HCT116 (cell line): Measurements from ENCODE around the gene KRTAP5-5. TPM values are rescaled to one million over a fixed set of nuclear protein-coding genes. Genes with fewer than 3 reads are reported as not detected.

Experiments used
- ATAC-seq: fragments of 200-7000 bp; cut with Tn5 transposase; 2 replicates; pipeline ENCODE4 v1.9.1; 2020; ENCODE audit warnings: mild to moderate bottlenecking, moderate library complexity
- BruUV-seq: library from RNA; stranded (reverse); fragments of 400-500 nt; replicated peaks from 2 replicates; lab custom pipeline; 2021; lab: Mats Ljungman, UMichigan
- CTCF ChIA-PET: fragments of 300-600 bp; sonication (Branson Sonifier 250); formaldehyde crosslinking; loops from one replicate; lab custom pipeline; 2021; ENCODE audit warnings: antibody characterized with exemption; lab: Charles Lee
- POLR2A ChIA-PET: fragments of 300-600, 350-600 bp; sonication (Branson Sonifier 250); formaldehyde crosslinking; loops from one replicate; lab custom pipeline; 2021; ENCODE audit warnings: antibody characterized with exemption; lab: Charles Lee
- RAD21 ChIA-PET, 2 experiments: fragments of 300-600 bp; sonication (Branson Sonifier 250); formaldehyde crosslinking; loops; one replicate each; lab custom pipeline; 2023; ENCODE audit warnings: low total read pairs in 2 of 2; ENCODE audit not compliant: uncharacterized antibody in 2 of 2, unreplicated experiment in 2 of 2, low non-redundant PET in 1 of 2; lab: Charles Lee
- DNase-seq: peaks from one replicate; pipeline ENCODE4 v3.0.0-alpha.2; 2010; ENCODE audit warnings: low read depth, low spot score
- H2AFZ ChIP-seq: fragments of 200-600 bp; shearing (Covaris generic), sonication (generic); 2 replicates; pipeline ENCODE4 v1.6.1; 2017; ENCODE audit warnings: low read depth, mixed run types, mixed read lengths, antibody characterized with exemption, low read length; ENCODE audit not compliant: poor library complexity, severe bottlenecking
- H3K27ac ChIP-seq: 2 replicates; pipeline ENCODE4 v1.5.1; 2012; ENCODE audit warnings: low read depth, low read length
- H3K27me3 ChIP-seq: fragments of 200-600 bp; sonication (generic); 2 replicates; pipeline ENCODE4 v1.6.1; 2016; ENCODE audit warnings: mixed run types, low read length, mixed read lengths; ENCODE audit not compliant: insufficient read depth
- H3K36me3 ChIP-seq, 2 experiments: fragments of 200-500 bp in 1 of 2; fragments of 200-600 bp in 1 of 2; sonication (Bioruptor generic) in 1 of 2; sonication (generic) in 1 of 2; 2 replicates each; pipeline versions ENCODE4 v1.5.1 to v1.6.1; 2014 to 2016; ENCODE audit warnings: low read length in 2 of 2, inconsistent platforms in 1 of 2, mixed read lengths in 1 of 2, mixed run types in 1 of 2; ENCODE audit not compliant: insufficient read depth in 2 of 2, control insufficient read depth in 1 of 2
- H3K4me1 ChIP-seq, 2 experiments: fragments of 200-600 bp in 1 of 2; sonication (generic) in 1 of 2; 2 replicates each; pipeline versions ENCODE4 v1.5.1 to v1.6.1; 2012 to 2017; ENCODE audit warnings: low read length in 2 of 2, inconsistent platforms in 1 of 2, mild to moderate bottlenecking in 1 of 2, mixed read lengths in 1 of 2, mixed run types in 1 of 2, moderate library complexity in 1 of 2; ENCODE audit not compliant: insufficient read depth in 2 of 2, control insufficient read depth in 1 of 2
- H3K4me2 ChIP-seq: fragments of 200-600 bp; sonication (generic); 2 replicates; pipeline ENCODE4 v1.6.1; 2017; ENCODE audit warnings: mixed run types, low read length, mixed read lengths
- H3K4me3 ChIP-seq, 2 experiments: fragments of 200-600 bp in 1 of 2; sonication (generic) in 1 of 2; replicated peaks in 1 of 2; 2 replicates each; pipeline ENCODE4 v1.5.1; 2011 to 2016; ENCODE audit warnings: low read length in 2 of 2, control low read depth in 1 of 2, low read depth in 1 of 2, mild to moderate bottlenecking in 1 of 2, mixed read lengths in 1 of 2, mixed run types in 1 of 2
- H3K79me2 ChIP-seq: fragments of 200-600 bp; sonication (generic); 2 replicates; pipeline ENCODE4 v1.6.1; 2017; ENCODE audit warnings: mild to moderate bottlenecking, mixed run types, low read length, moderate library complexity, mixed read lengths; ENCODE audit not compliant: insufficient read depth
- H3K9ac ChIP-seq: fragments of 200-600 bp; sonication (generic); 2 replicates; pipeline ENCODE4 v1.6.1; 2016; ENCODE audit warnings: low read length, mixed read lengths
- H3K9me2 ChIP-seq: fragments of 200-600 bp; sonication (generic), shearing (Covaris generic); 2 replicates; pipeline ENCODE4 v1.6.1; 2017; ENCODE audit warnings: mixed run types, mild to moderate bottlenecking, moderate library complexity; ENCODE audit not compliant: insufficient read depth
- H3K9me3 ChIP-seq, 2 experiments: fragments of 200-500 bp in 1 of 2; fragments of 200-600 bp in 1 of 2; sonication (Bioruptor generic) in 1 of 2; sonication (generic) in 1 of 2; 2 replicates each; pipeline ENCODE4 v1.6.1; 2014 to 2017; ENCODE audit warnings: low read length in 2 of 2, mixed read lengths in 2 of 2, inconsistent platforms in 1 of 2, low read depth in 1 of 2, mild to moderate bottlenecking in 1 of 2, mixed run types in 1 of 2, moderate library complexity in 1 of 2; ENCODE audit not compliant: control insufficient read depth in 1 of 2, insufficient read depth in 1 of 2
- H4K20me1 ChIP-seq: fragments of 200-600 bp; sonication (generic), shearing (Covaris generic); 2 replicates; pipeline ENCODE4 v1.6.1; 2017; ENCODE audit warnings: mixed run types, mild to moderate bottlenecking, moderate library complexity; ENCODE audit not compliant: insufficient read depth
- CBX3 ChIP-seq: IDR thresholded peaks from 2 replicates; pipeline ENCODE4 v1.6.1; 2012; ENCODE audit warnings: low read depth
- CEBPB ChIP-seq: IDR thresholded peaks from 2 replicates; pipeline ENCODE4 v1.6.1; 2012; ENCODE audit warnings: low read depth
- EGR1 ChIP-seq: IDR thresholded peaks from 2 replicates; pipeline ENCODE4 v1.6.1; 2012; ENCODE audit warnings: low read depth
- ELF1 ChIP-seq: IDR thresholded peaks from 2 replicates; pipeline ENCODE4 v1.6.1; 2012; ENCODE audit warnings: low read depth, borderline replicate concordance
- EZH2 ChIP-seq: fragments of 200-600 bp; sonication (generic); IDR thresholded peaks from 2 replicates; pipeline ENCODE4 v1.6.1; 2017; ENCODE audit warnings: antibody characterized with exemption, mixed run types
- POLR2AphosphoS5 ChIP-seq: IDR thresholded peaks from 2 replicates; pipeline ENCODE4 v1.6.1; 2011; ENCODE audit warnings: mild to moderate bottlenecking, low read depth, low read length, moderate library complexity
- RAD21 ChIP-seq: IDR thresholded peaks from 2 replicates; pipeline ENCODE4 v1.6.1; 2012; ENCODE audit warnings: low read depth, mild to moderate bottlenecking
- SP1 ChIP-seq: IDR thresholded peaks from 2 replicates; pipeline ENCODE4 v1.6.1; 2012; ENCODE audit warnings: low read depth
- YY1 ChIP-seq: IDR thresholded peaks from 2 replicates; pipeline ENCODE4 v1.6.1; 2011; ENCODE audit warnings: low read length, low read depth, moderate library complexity, mild to moderate bottlenecking; ENCODE audit not compliant: insufficient replicate concordance; ENCODE audit errors: extremely low read depth
- ZFX ChIP-seq: fragments of 450-650 bp; IDR thresholded peaks from 2 replicates; pipeline ENCODE4 v1.6.1; 2017
- intact Hi-C: fragments of 100-400 bp; cut with micrococcal nuclease; formaldehyde crosslinking; loops from 2 replicates; pipeline ENCODE4 v1.10.0; 2022
- total RNA-seq: library from RNA; stranded (reverse); gene quantifications from one replicate; pipeline ENCODE4 v1.2.1, GENCODE V29; 2021; ENCODE audit not compliant: unreplicated experiment
- TF ChIP-seq, protein P1 (sequence below), 3 experiments: fragments of 200-600 bp in 1 of 3; sonication (generic) in 1 of 3; IDR thresholded peaks in 2 of 3; conservative IDR thresholded peaks in 1 of 3; 2 replicates each; pipeline ENCODE4 v1.5.1; 2012 to 2017; ENCODE audit warnings: low read depth in 2 of 3, low read length in 2 of 3, antibody characterized with exemption in 1 of 3, borderline replicate concordance in 1 of 3, control low read depth in 1 of 3, mild to moderate bottlenecking in 1 of 3, mixed read lengths in 1 of 3, mixed run types in 1 of 3, moderate library complexity in 1 of 3; ENCODE audit not compliant: insufficient read depth in 1 of 3

Gene KRTAP5-5
- total RNA-seq, 1 experiment from 2014 or later = not detected

DNA sequence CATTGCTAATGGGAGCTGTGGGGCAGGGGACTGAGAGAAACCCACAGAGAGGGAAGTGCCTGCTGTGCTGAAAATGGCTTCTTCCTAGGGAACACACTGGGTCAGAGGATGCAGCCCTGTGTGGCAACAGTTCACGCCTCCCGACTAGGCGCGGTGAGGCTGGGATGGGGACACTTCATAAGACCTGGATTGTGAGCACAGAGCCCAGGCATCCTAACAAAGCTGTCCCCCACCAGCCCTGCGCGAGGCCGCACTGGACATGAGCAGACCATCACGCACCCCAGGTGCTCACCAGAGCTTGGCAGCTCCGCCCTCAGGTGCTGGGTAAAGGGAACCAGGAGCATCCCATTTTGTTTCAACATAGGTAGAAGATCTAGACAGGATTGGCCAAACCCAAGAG is 5.9 kb upstream of the KRTAP5-5 start:
- Histone ChIP-seq H2AFZ (no peak overlapping the region), H3K36me3 (no peaks in the 10 kb centered on the region), H3K27ac (no peak overlapping the region), H3K27me3 (no peaks in the 10 kb centered on the region), H3K4me2 (no peak overlapping the region), H3K9me3 (no peaks in the 10 kb centered on the region), H4K20me1 (no peaks in the 10 kb centered on the region), H3K79me2 (no peaks in the 10 kb centered on the region), H3K4me1 (peaks cover 0 to 3% of the 10 kb centered on the region in 2 experiments; a peak in 1 of 4 replicates), H3K4me3 (no peak overlapping the region), H3K9ac (no peak overlapping the region), H3K9me2 (no peaks in the 10 kb centered on the region)
- CTCF ChIA-PET = interaction anchor here (1.3 to 1.5 kb wide), 2 partner anchors 28 to 29 kb away, joined by 3 read pairs; no protein-coding TSS in a partner anchor
- intact Hi-C loops = loop anchor here (2.0 kb wide), 1 partner anchor 17 kb away; no protein-coding TSS in a partner anchor
- no peak for DNase-seq
- TF ChIP-seq SP1 (no peak), CEBPB (no peak), POLR2AphosphoS5 (no peak), CBX3 (no peak), YY1 (no peak), ELF1 (no peak), ZFX (no peak), EGR1 (no peak), RAD21 (no peak), EZH2 (no peak)
- TF ChIP-seq, protein P1, sequence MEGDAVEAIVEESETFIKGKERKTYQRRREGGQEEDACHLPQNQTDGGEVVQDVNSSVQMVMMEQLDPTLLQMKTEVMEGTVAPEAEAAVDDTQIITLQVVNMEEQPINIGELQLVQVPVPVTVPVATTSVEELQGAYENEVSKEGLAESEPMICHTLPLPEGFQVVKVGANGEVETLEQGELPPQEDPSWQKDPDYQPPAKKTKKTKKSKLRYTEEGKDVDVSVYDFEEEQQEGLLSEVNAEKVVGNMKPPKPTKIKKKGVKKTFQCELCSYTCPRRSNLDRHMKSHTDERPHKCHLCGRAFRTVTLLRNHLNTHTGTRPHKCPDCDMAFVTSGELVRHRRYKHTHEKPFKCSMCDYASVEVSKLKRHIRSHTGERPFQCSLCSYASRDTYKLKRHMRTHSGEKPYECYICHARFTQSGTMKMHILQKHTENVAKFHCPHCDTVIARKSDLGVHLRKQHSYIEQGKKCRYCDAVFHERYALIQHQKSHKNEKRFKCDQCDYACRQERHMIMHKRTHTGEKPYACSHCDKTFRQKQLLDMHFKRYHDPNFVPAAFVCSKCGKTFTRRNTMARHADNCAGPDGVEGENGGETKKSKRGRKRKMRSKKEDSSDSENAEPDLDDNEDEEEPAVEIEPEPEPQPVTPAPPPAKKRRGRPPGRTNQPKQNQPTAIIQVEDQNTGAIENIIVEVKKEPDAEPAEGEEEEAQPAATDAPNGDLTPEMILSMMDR (IDR thresholded peaks at IDR 0.05 in 2 of 3, conservative IDR thresholded peaks at IDR 0.05 in 1 of 3; ENCODE audit: borderline replicate concordance in 1 of 3, insufficient read depth in 1 of 3, low read depth in 2 of 3, low read length in 2 of 3) = no peak
- ATAC-seq = no peak
- RAD21 ChIA-PET = no interaction called here
- POLR2A ChIA-PET = no interaction called here
- BruUV-seq = no TSS peak
